ENCODE measurements around the gene ZFTA.

- no peak for TF ChIP-seq CTCF (conservative IDR thresholded peaks at IDR 0.05)
- no peak for TF ChIP-seq EZH2 (IDR thresholded peaks at IDR 0.05; ENCODE audit: low read depth)
Observed at GRCh38 chr11:63737718-63738117, 30.9 kb downstream of the ZFTA start.
